ENCODE measurements around the gene OR10Z1. TPM values are rescaled to one million over a fixed set of nuclear protein-coding genes. Genes with fewer than 3 reads are reported as not detected.

The OR10Z1 gene
- polyA plus RNA-seq, 1 of the 3 experiments (the other 2 are of a cell fraction): not detected

DNA sequence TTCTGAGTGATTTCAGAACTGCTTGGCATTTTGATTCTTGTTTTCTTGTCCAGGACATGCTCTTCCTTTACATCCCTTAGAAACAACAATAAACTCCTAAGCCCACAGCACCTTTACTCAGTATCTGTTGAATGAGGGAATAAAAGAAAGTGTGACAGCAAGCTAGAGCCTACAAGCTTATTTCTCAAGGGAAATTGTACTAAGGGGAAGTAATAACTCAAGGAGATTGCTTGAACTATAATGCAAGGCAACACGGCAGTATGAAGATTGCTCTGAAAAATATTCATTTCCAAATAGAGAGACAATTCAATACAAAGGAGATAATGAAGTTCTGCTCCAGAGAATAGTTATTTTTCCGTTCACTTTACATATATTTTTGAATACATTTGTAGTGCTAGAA lies 41.2 kb upstream of the OR10Z1 start:
- H3K27ac ChIP-seq (ENCODE audit: low read depth in 2 of 2, low read length in 1 of 2): no peak overlapping the region
- H3K4me1 ChIP-seq (ENCODE audit: control insufficient read depth in 1 of 2, insufficient read depth in 2 of 2, low read depth in 1 of 2, low read length in 1 of 2): no peaks in the 10 kb centered on the region
- no peaks in the 10 kb centered on the region for H3K9me3 ChIP-seq
- 0% methylated on average over 2 of the region's 2 CpGs for WGBS (ENCODE audit: low lambda C conversion rate)
- H2AFZ ChIP-seq (ENCODE audit: low read depth): no peak overlapping the region
- no peaks in the 10 kb centered on the region for H3K79me2 ChIP-seq (ENCODE audit: insufficient read depth)
- TF ChIP-seq FOSL2 (IDR thresholded peaks at IDR 0.05; ENCODE audit: borderline replicate concordance, low read depth): no peak
- TF ChIP-seq TEAD4 (IDR thresholded peaks at IDR 0.05; ENCODE audit: borderline replicate concordance, insufficient read depth): no peak
- no peak for TF ChIP-seq RXRA (IDR thresholded peaks at IDR 0.05; ENCODE audit: borderline replicate concordance, low read depth)
- TF ChIP-seq RFX5 (IDR thresholded peaks at IDR 0.05; ENCODE audit: low read length): no peak
- TF ChIP-seq, protein P1, sequence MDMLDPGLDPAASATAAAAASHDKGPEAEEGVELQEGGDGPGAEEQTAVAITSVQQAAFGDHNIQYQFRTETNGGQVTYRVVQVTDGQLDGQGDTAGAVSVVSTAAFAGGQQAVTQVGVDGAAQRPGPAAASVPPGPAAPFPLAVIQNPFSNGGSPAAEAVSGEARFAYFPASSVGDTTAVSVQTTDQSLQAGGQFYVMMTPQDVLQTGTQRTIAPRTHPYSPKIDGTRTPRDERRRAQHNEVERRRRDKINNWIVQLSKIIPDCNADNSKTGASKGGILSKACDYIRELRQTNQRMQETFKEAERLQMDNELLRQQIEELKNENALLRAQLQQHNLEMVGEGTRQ (IDR thresholded peaks at IDR 0.05; ENCODE audit: borderline replicate concordance, low read depth, low read length): no peak
- H3K27me3 ChIP-seq (ENCODE audit: insufficient read depth): no peaks in the 10 kb centered on the region; the same call in 1 of the 2 replicates
- H3F3A ChIP-seq (replicated peaks; ENCODE audit: insufficient read depth): no peaks in the 10 kb centered on the region
- CTCF ChIA-PET: no interaction called here
- no peak overlapping the region for H3K4me2 ChIP-seq
- H4K20me1 ChIP-seq (ENCODE audit: insufficient read depth): no peaks in the 10 kb centered on the region
- no peaks in the 10 kb centered on the region for H3K36me3 ChIP-seq (replicated peaks in 1 of 2; ENCODE audit: control insufficient read depth in 1 of 2, insufficient read depth in 2 of 2, low read length in 1 of 2)
- H3K4me3 ChIP-seq (ENCODE audit: low read depth in 2 of 2, low read length in 1 of 2): no peak overlapping the region
- DNase-seq: no peak
- POLR2A ChIA-PET: no interaction called here
- H3K9me2 ChIP-seq: no peaks in the 10 kb centered on the region
- no peak overlapping the region for H3K9ac ChIP-seq

DNA sequence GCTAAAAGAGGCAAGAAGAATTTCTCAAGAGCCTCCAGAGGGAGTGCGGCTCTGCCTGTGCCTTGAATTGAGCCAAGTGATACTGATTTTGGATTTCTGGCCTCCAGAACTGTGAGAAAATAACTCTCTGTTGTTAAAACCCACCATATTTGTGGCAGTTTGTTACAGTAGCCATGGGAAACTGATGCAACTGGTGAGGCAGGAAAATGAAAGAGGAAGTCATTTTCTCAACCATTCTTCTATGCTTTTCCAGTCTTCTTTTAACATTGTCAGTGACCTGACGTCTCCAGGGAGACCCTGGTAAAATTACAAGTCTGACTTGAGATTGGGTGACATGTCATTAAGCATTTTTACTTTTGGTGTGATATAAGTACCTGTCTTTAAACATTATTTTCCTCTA lies 40.5 kb upstream of the OR10Z1 start:
- H3K9me2 ChIP-seq: no peaks in the 10 kb centered on the region
- H3K4me3 ChIP-seq (ENCODE audit: low read depth in 2 of 2, low read length in 1 of 2): no peak overlapping the region
- no peak overlapping the region for H3K9ac ChIP-seq
- H3K4me2 ChIP-seq: no peak overlapping the region
- H3K36me3 ChIP-seq (replicated peaks in 1 of 2; ENCODE audit: control insufficient read depth in 1 of 2, insufficient read depth in 2 of 2, low read length in 1 of 2): no peaks in the 10 kb centered on the region
- H3K9me3 ChIP-seq: no peaks in the 10 kb centered on the region
- DNase-seq: no peak
- TF ChIP-seq SIN3A (IDR thresholded peaks at IDR 0.05; ENCODE audit: borderline replicate concordance, low read depth, low read length) (no peak), GATA2 (CRISPR knock-in tag; IDR thresholded peaks at IDR 0.05) (no peak), YY1 (IDR thresholded peaks at IDR 0.05; ENCODE audit: low read depth) (no peak), GABPA (IDR thresholded peaks at IDR 0.05; ENCODE audit: low read depth) (no peak), NFIC (IDR thresholded peaks at IDR 0.05; ENCODE audit: borderline replicate concordance) (no peak), JUND (IDR thresholded peaks at IDR 0.05) (no peak), TEAD4 (IDR thresholded peaks at IDR 0.05; ENCODE audit: borderline replicate concordance, insufficient read depth) (no peak), RCOR1 (IDR thresholded peaks at IDR 0.05; ENCODE audit: low read length) (no peak), FOXM1 (IDR thresholded peaks at IDR 0.05; ENCODE audit: low read depth) (no peak)
- TF ChIP-seq, protein P2, sequence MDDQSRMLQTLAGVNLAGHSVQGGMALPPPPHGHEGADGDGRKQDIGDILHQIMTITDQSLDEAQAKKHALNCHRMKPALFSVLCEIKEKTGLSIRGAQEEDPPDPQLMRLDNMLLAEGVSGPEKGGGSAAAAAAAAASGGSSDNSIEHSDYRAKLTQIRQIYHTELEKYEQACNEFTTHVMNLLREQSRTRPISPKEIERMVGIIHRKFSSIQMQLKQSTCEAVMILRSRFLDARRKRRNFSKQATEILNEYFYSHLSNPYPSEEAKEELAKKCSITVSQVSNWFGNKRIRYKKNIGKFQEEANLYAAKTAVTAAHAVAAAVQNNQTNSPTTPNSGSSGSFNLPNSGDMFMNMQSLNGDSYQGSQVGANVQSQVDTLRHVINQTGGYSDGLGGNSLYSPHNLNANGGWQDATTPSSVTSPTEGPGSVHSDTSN (IDR thresholded peaks at IDR 0.05): no peak
- TF ChIP-seq, protein P1 (IDR thresholded peaks at IDR 0.05; ENCODE audit: borderline replicate concordance, low read depth, low read length): no peak
- H3K27ac ChIP-seq (ENCODE audit: low read depth in 2 of 2, low read length in 1 of 2): no peak overlapping the region
- 0% methylated on average over 2 of the region's 2 CpGs for WGBS (ENCODE audit: low lambda C conversion rate)
- no peaks in the 10 kb centered on the region for H3F3A ChIP-seq (replicated peaks; ENCODE audit: insufficient read depth)
- H3K27me3 ChIP-seq (ENCODE audit: insufficient read depth): no peaks in the 10 kb centered on the region; the same call in 1 of the 2 replicates
- H4K20me1 ChIP-seq (ENCODE audit: insufficient read depth): no peaks in the 10 kb centered on the region
- no peaks in the 10 kb centered on the region for H3K4me1 ChIP-seq (ENCODE audit: control insufficient read depth in 1 of 2, insufficient read depth in 2 of 2, low read depth in 1 of 2, low read length in 1 of 2)
- H3K79me2 ChIP-seq (ENCODE audit: insufficient read depth): no peaks in the 10 kb centered on the region
- ChIA-PET CTCF (no interaction called here), POLR2A (no interaction called here)
- no peak overlapping the region for H2AFZ ChIP-seq (ENCODE audit: low read depth)
